GM10847 (cell line): ENCODE data around the gene RHBDF1.

Source experiments
- POLR2A ChIP-seq: IDR thresholded peaks from 2 replicates; pipeline ENCODE4 v1.6.1; 2011; ENCODE audit not compliant: insufficient read length; ENCODE audit errors: extremely low read depth

RHBDF1 gene

DNA sequence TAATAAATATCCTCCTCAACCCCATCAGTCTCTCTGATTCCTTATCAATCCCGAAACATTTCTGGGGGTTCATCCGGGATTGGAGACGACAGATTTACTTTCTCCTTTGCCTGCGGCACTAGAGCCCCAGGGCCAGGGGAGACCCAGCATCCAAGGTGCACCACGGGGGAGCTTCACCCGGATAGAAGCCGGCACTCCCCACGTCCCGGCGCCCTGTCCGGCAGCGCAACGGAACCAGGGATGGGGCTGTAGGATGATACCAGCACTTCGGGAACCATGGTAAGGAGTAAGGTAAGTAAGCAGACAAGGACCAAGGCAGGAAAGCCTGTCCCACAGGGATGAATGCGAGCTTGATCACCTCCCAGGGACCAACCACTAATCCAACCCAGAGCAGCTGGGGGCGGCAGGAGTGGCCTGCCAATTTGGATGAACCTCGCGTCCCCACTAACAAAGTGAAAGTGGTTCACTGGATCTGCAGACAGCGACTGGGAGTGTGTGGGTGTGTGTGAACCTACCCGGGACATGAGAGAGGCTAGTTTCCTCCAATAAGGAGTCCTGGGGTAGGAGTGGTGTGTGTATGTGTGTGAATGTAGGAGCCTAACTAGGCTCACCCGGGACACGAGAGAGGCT lies 30.9 kb downstream of the RHBDF1 start:
- no peak for TF ChIP-seq POLR2A

DNA sequence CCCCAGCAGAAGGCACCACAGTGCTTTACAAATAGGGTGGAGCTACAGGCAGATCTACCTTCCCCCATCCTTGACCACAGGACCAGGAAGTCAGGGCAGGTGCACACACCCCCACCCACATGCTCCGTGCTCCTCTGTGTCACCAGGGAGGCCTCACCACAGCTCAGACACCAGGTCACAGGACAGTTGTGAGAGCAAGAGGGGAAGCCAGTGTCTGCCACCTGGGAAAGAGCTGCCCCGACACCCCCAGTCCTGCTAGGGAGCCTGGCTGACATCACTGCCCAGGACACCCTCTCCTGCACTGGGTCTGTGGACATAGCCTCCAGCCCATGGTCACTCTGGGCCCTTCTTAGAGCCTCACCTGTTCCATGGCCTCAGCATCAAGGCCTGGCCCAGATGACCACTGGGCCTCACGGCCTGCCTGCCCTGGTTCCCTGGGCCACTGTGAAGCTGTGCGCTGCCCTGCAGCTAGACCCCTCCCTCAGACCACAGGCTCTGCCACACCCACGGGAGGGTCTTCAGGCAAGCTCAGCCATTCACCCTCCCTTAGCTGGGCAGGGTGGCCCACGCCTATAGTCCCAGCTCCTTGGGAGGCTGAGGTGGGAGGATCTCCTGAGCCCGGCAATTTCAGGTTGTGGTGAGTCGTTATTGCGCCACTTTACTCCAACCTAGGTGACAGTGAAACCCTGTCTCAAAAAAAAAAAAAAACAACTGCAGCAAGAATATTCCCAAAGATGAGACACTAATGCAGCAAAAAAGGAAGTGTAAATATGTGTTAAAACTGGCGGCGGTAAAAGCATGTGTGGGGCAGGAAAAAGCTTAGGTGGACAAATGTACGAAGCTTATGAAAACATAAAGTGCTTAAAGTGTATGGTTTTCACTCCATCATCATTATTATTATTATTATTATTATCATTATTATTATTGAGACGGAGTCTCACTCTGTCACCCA lies 33.2 kb downstream of the RHBDF1 start:
- TF ChIP-seq POLR2A = no peak

GRCh38 chr16:37511-37910 lies 34.9 kb downstream of the RHBDF1 start:
- TF ChIP-seq POLR2A = no peak

- no peak for TF ChIP-seq POLR2A
Observed at GRCh38 chr16:36336-36984, 36.0 kb downstream of the RHBDF1 start.

DNA sequence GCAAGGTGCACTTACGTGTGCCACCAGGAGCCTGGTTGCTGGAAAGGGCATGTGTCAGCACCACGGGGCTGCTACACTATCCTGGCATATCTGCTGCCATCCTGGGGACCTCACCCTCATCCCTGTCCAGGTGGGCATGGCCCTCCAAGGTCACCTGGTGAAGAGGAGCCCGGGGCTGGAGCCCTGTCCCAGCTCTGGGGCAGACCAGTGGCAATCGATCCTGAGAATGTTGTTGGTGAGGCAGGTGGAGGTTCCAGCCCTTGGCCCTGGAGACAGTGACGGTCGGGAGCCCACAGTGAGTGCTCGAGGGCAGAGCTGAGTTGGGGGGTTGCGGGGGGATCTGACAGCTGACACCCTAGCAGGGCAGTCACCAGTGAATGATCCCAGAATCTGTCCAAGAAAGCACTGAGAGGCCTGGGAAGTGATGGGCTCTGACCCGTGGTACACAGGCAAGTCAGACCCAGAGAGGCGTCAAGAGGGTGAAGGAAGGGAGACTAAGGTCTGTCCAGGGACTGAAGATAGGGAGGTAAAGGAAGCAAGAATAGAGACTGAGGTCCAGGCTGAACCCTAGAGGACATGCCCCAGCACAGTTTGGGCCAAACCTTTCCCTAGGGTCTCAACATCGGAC lies 36.6 kb downstream of the RHBDF1 start:
- TF ChIP-seq POLR2A = no peak

DNA sequence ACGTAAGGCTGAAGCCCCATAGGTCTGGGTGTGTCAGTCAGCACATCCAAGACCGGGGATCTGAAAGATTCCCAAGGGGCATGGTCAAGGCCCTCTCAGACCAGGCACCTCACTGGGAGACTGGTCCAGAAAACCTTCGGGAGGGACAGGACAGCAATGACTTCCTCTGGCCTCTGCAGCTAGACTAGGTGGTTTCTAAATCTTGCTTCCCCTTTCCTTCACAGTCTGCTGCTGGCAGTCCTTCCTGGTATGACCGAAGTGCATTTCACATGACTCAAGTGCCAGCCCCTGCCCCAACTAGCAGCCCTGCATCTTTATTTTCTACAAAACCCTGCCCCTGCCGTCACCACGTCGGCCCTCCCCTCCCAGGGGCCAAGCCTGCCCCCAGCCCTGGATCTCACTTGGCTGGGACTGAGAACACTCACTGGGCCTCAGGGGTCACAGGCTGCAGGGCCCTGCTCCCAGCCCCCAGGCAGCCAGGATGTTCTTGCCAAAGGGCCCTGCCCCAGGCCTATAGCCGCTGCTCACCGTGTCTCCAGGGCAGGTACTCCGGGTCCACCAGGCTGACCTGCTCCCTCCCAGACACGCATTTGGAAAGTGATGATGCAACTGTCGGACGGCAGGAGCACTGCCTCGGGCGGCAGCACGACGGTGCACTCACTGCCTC lies 37.3 kb downstream of the RHBDF1 start:
- no peak for TF ChIP-seq POLR2A

- no peak for TF ChIP-seq POLR2A
Observed at GRCh38 chr16:34648-34987, 37.8 kb downstream of the RHBDF1 start.

DNA sequence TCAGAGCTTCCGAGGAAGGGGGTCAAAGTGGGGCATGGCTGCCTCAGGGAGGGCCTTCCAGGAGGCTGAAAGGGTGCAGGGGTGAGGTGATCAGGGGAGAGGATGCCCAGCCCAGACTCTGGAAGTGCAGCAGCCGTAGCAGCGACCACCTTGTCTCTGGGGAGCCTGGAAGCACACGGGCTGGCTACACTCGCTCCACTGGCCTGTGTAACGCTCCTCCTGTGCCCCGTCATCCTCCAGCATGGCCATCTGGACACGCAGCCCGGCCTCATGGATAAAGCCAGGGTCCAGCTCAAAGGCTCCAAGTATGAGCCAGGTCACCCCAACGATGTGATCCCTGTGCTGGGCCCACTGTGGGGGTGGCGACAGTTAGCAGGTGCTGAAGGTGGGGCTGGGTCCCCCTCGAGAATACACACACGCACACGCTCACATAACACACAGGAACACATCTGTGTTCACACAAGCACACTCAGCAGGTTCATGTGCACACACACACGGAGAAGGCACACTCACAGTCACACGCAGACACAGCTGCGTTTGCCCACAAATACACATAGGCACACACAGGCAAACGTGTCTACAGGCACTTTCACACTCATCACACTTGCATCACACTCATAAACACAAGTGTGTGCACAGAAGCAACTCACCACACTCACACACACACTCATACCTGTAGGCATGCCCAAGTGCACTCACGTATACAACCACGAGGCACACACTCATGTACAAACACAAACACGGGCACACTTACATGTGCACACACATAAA lies 38.4 kb downstream of the RHBDF1 start:
- TF ChIP-seq POLR2A = no peak

DNA sequence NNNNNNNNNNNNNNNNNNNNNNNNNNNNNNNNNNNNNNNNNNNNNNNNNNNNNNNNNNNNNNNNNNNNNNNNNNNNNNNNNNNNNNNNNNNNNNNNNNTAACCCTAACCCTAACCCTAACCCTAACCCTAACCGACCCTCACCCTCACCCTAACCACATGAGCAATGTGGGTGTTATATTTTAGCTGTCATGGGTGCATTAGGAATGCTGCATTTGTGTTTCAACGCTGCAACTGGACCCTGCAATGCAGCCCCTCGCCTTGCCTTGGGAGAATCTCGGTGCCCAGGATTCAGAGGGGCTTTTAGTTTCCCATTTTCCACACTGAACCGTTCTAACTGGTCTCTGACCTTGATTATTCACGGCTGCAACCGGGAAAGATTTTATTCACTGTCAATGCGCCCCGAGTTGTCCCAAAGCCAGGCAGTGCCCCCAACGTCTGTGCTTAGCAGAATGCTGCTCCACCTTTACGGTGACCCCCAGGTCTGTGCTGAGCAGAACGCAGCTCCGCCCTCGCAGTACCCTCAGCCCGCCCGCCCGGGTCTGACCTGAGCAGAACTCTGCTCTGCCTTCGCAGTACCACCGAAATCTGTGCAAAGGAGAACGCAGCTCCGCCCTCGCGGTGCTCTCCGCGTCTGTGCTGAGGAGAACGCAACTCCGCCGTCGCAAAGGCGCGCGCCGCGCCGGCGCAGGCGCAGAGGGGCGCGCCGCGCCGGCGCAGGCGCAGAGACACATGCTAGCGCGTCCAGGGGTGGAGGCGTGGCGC lies 62.3 kb downstream of the RHBDF1 start:
- no peak for TF ChIP-seq POLR2A
